Breast epithelium (tissue), 3 donors: ENCODE measurements around the gene TPCN2.

Source experiments
- POLR2A ChIP-seq: fragments of 450-650 bp; IDR thresholded peaks from one replicate; pipeline ENCODE4 v1.6.1; 2016; ENCODE audit warnings: antibody characterized with exemption, mild to moderate bottlenecking, moderate library complexity
- POLR2AphosphoS5 ChIP-seq, 3 donors: sonication (generic); formaldehyde crosslinking; IDR thresholded peaks; one replicate each; pipeline ENCODE4 v1.6.1; 2017; ENCODE audit warnings: antibody characterized with exemption in 3 of 3
- TF ChIP-seq, protein P1 (sequence below), 3 donors: fragments of 450-650 bp; IDR thresholded peaks; one replicate each; pipeline ENCODE4 v1.5.1; 2016 to 2017; ENCODE audit warnings: antibody characterized with exemption in 3 of 3, mild to moderate bottlenecking in 3 of 3, moderate library complexity in 3 of 3

DNA sequence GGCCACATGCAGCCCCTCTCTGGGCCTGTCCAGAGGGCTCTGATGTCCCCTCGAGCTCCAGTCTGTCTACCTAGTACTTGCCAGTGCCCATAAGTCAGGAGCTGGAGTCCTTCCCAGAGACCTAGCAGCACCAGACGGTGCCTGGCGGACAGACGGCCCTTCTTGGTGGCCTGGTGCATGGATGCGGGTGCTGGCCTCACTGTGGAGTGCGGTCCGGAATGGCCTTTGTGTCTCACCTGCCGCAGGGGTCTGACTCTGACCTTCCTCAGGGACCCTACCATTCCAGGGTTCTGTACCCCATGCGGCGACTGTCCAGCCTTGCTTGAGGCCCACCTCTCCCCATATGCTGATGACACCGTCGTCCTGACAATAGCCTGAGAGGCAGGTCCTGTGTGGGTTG, 77.6 kb downstream of the TPCN2 start:
- no peak for TF ChIP-seq POLR2A
- no peak for TF ChIP-seq POLR2AphosphoS5 (IDR thresholded peaks at IDR 0.05)
- TF ChIP-seq, protein P1, sequence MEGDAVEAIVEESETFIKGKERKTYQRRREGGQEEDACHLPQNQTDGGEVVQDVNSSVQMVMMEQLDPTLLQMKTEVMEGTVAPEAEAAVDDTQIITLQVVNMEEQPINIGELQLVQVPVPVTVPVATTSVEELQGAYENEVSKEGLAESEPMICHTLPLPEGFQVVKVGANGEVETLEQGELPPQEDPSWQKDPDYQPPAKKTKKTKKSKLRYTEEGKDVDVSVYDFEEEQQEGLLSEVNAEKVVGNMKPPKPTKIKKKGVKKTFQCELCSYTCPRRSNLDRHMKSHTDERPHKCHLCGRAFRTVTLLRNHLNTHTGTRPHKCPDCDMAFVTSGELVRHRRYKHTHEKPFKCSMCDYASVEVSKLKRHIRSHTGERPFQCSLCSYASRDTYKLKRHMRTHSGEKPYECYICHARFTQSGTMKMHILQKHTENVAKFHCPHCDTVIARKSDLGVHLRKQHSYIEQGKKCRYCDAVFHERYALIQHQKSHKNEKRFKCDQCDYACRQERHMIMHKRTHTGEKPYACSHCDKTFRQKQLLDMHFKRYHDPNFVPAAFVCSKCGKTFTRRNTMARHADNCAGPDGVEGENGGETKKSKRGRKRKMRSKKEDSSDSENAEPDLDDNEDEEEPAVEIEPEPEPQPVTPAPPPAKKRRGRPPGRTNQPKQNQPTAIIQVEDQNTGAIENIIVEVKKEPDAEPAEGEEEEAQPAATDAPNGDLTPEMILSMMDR (IDR thresholded peaks at IDR 0.05): no peak
